Stomach (tissue), 9 donors: ENCODE data around the gene PSMB4. TPM values are rescaled to one million over a fixed set of nuclear protein-coding genes. Genes with fewer than 3 reads are reported as not detected.
A peak's percentile ranks its signal among the peaks of the same experiment; 100 is the strongest.

Source experiments
- DNase-seq, 2 donors: peaks; one replicate each; pipeline versions ENCODE4 v3.0.0 to v3.0.0-alpha.2; 2013 to 2019
- H3K27ac ChIP-seq, 5 donors: fragments of 200-600 bp in 4 of 5; sonication (generic) in 4 of 5; one replicate each; pipeline ENCODE4 v1.5.1; 2013 to 2019; ENCODE audit warnings: mild to moderate bottlenecking in 1 of 5, moderate library complexity in 1 of 5
- H3K27me3 ChIP-seq, 3 donors: fragments of 200-600 bp; sonication (generic); one replicate each; pipeline ENCODE4 v1.5.1; 2017 to 2019; ENCODE audit warnings: mixed run types in 1 of 3
- H3K36me3 ChIP-seq, 4 donors: fragments of 200-600 bp; sonication (generic); 1 replicate in 3 of 4; 2 replicates in 1 of 4; pipeline ENCODE4 v1.5.1; 2016 to 2019
- H3K4me1 ChIP-seq, 4 donors: fragments of 200-600 bp; sonication (generic); one replicate each; pipeline ENCODE4 v1.5.1; 2016 to 2019
- H3K4me3 ChIP-seq, 4 donors: fragments of 200-600 bp; sonication (generic) in 3 of 4; one replicate each; pipeline ENCODE4 v1.5.1; 2016 to 2019; ENCODE audit warnings: mild to moderate bottlenecking in 1 of 4
- H3K9me3 ChIP-seq, 4 donors: fragments of 200-600 bp; sonication (generic); one replicate each; pipeline ENCODE4 v1.5.1; 2016 to 2019
- CTCF ChIP-seq, 7 experiments: fragments of 450-650 bp in 4 of 7; fragments of 200-600 bp in 3 of 7; sonication (generic) in 3 of 7; IDR thresholded peaks; one replicate each; pipeline ENCODE4 v1.5.1; 2016 to 2019; ENCODE audit warnings: antibody characterized with exemption in 7 of 7, control low read depth in 2 of 7, mild to moderate bottlenecking in 1 of 7
- EP300 ChIP-seq: sonication (generic); formaldehyde crosslinking; IDR thresholded peaks from one replicate; pipeline ENCODE4 v1.6.1; 2017; ENCODE audit warnings: antibody characterized with exemption
- POLR2A ChIP-seq, 4 donors: fragments of 450-650 bp; IDR thresholded peaks; one replicate each; pipeline ENCODE4 v1.6.1; 2016; ENCODE audit warnings: antibody characterized with exemption in 4 of 4, control low read depth in 2 of 4, mild to moderate bottlenecking in 1 of 4, moderate library complexity in 1 of 4
- POLR2AphosphoS5 ChIP-seq, 3 donors: sonication (generic); formaldehyde crosslinking; IDR thresholded peaks; one replicate each; pipeline ENCODE4 v1.6.1; 2016; ENCODE audit warnings: antibody characterized with exemption in 3 of 3
- WGBS, 5 donors: extraction: QIAGEN DNeasy Blood & Tissue Kit in 3 of 5; methylation state at CpG; one replicate each; pipeline versions ENCODE4 v1.1.5 to v1.1.7; 2013 to 2018; 5-methylcytosine and 5-hydroxymethylcytosine counted together
- intact Hi-C: fragments of 100-400 bp; cut with DNase I; formaldehyde crosslinking; loops from one replicate; pipeline ENCODE4 v1.15.1; 2023; ENCODE audit warnings: low total_unique reads
- polyA plus RNA-seq, 3 donors: library from polyadenylated mRNA; stranded (reverse); fragments of 200-250 nt; gene quantifications; one replicate each; pipeline ENCODE4 v1.2.3, GENCODE V29; 2013
- total RNA-seq, 5 donors: library from RNA; depleted of rRNA; stranded (reverse); fragments of >200 nt; gene quantifications; one replicate each; pipeline versions ENCODE4 v1.1.0 to v1.2.3, GENCODE V29; 2014 to 2016
- donor health status: healthy with polysubstance abuse.
- donor health status: Bipolar disorder and iron deficiency.
- donor health status: healthy.

The PSMB4 gene
- total and polyA plus RNA-seq, 8 donors: 111 to 358 (median 247) TPM

- TF ChIP-seq CTCF (IDR thresholded peaks at IDR 0.05) (no peak), POLR2A (IDR thresholded peaks at IDR 0.05) (no peak), POLR2AphosphoS5 (IDR thresholded peaks at IDR 0.05) (no peak), EP300 (no peak)
- peaks cover 56 to 75% (median 73%) of the 10 kb centered on the region in 4 donors for H3K36me3 ChIP-seq
- no peaks in the 10 kb centered on the region for H3K9me3 ChIP-seq
- intact Hi-C loops: loop anchor here (10.0 kb wide), 1 partner anchor 98 kb away; no protein-coding TSS in a partner anchor
- 51 to 68% (median 61%) methylated on average over 2 of the region's 2 CpGs for WGBS, 5 donors
- no peak for DNase-seq
- no peak overlapping the region for H3K27ac ChIP-seq
- no peak overlapping the region for H3K4me3 ChIP-seq
- no peaks in the 10 kb centered on the region for H3K27me3 ChIP-seq
- H3K4me1 ChIP-seq: peaks cover 14 to 25% (median 17%) of the 10 kb centered on the region in 4 donors
Observed at GRCh38 chr1:151402764-151403163, 3.4 kb downstream of the PSMB4 start.

GRCh38 chr1:151403612-151404011, 4.2 kb downstream of the PSMB4 start:
- WGBS, 5 donors: 82 to 97% (median 89%) methylated on average over 3 of the region's 3 CpGs
- Histone ChIP-seq H3K36me3 (peaks cover 63 to 83% (median 82%) of the 10 kb centered on the region in 4 donors), H3K4me1 (peaks cover 14 to 24% (median 17%) of the 10 kb centered on the region in 4 donors), H3K9me3 (no peaks in the 10 kb centered on the region), H3K27me3 (no peaks in the 10 kb centered on the region), H3K27ac (peak overlapping the region in 1 of 5 donors; percentile 6), H3K4me3 (no peak overlapping the region)
- DNase-seq: no peak
- TF ChIP-seq CTCF (IDR thresholded peaks at IDR 0.05) (no peak), POLR2AphosphoS5 (IDR thresholded peaks at IDR 0.05) (no peak), EP300 (no peak), POLR2A (IDR thresholded peaks at IDR 0.05) (no peak)
- intact Hi-C loops: loop anchor here (10.0 kb wide), 1 partner anchor 99 kb away; no protein-coding TSS in a partner anchor

- H3K36me3 ChIP-seq: peaks cover 76 to 100% (median 99%) of the 10 kb centered on the region in 4 donors
- intact Hi-C loops: loop anchor here (10.0 kb wide), 1 partner anchor 101 kb away; no protein-coding TSS in a partner anchor
- WGBS, 5 donors: 87 to 95% (median 91%) methylated on average over 13 of the region's 13 CpGs
Observed at GRCh38 chr1:151405187-151405951, 6.0 kb downstream of the PSMB4 start.

More at GRCh38 chr1:151405187-151405951, 6.0 kb downstream of the PSMB4 start:
- peaks cover 8 to 16% (median 11%) of the 10 kb centered on the region in 4 donors for H3K4me1 ChIP-seq
- H3K9me3 ChIP-seq: no peaks in the 10 kb centered on the region
- H3K27ac ChIP-seq: no peak overlapping the region
- no peak for DNase-seq
- no peaks in the 10 kb centered on the region for H3K27me3 ChIP-seq
- H3K4me3 ChIP-seq: no peak overlapping the region
- no peak for TF ChIP-seq EP300
- no peak for TF ChIP-seq POLR2AphosphoS5 (IDR thresholded peaks at IDR 0.05)
- no peak for TF ChIP-seq POLR2A (IDR thresholded peaks at IDR 0.05)
- no peak for TF ChIP-seq CTCF (IDR thresholded peaks at IDR 0.05)
